GM21526 (cell line): ENCODE measurements around the gene ERC2.
"Not testable (repeated sequence)": the region's sequence is repeated elsewhere in the genome, so short reads cannot be mapped to it uniquely, and the experiment has no call there.

Source experiments
- ATAC-seq: cut with Tn5 transposase; IDR thresholded peaks from one replicate; pipeline ENCODE4 v1.9.1; 2021; ENCODE audit warnings: moderate library complexity; ENCODE audit not compliant: unreplicated experiment, low FRiP score

The ERC2 gene

GRCh38 chr3:56096999-56097398 lies 371.3 kb downstream of the ERC2 start:
- no peak for ATAC-seq

- no peak for ATAC-seq
Measured at GRCh38 chr3:56094170-56094569, 374.1 kb downstream of the ERC2 start.

GRCh38 chr3:56089739-56090138 lies 378.5 kb downstream of the ERC2 start:
- no peak for ATAC-seq

GRCh38 chr3:56087451-56088053 lies 380.7 kb downstream of the ERC2 start:
- ATAC-seq = no peak

- ATAC-seq = no peak
Measured at GRCh38 chr3:56086355-56086754, 381.9 kb downstream of the ERC2 start.

GRCh38 chr3:56081246-56081645 lies 387.0 kb downstream of the ERC2 start:
- ATAC-seq = no peak

- ATAC-seq = no peak
Measured at GRCh38 chr3:56076746-56077145, 391.5 kb downstream of the ERC2 start.

- no peak for ATAC-seq
Measured at GRCh38 chr3:56075089-56075488, 393.2 kb downstream of the ERC2 start.

GRCh38 chr3:56069766-56070165 lies 398.5 kb downstream of the ERC2 start:
- no peak for ATAC-seq

- ATAC-seq = not testable (repeated sequence)
Measured at GRCh38 chr3:56066405-56066804, 401.9 kb downstream of the ERC2 start.

- no peak for ATAC-seq
Measured at GRCh38 chr3:56064684-56065083, 403.6 kb downstream of the ERC2 start.

- no peak for ATAC-seq
Measured at GRCh38 chr3:56061279-56061626, 407.0 kb downstream of the ERC2 start.

GRCh38 chr3:56060521-56061278 lies 407.6 kb downstream of the ERC2 start:
- ATAC-seq = no peak

- no peak for ATAC-seq
Measured at GRCh38 chr3:56059731-56060130, 408.5 kb downstream of the ERC2 start.

- no peak for ATAC-seq
Measured at GRCh38 chr3:56055951-56056350, 412.3 kb downstream of the ERC2 start.

GRCh38 chr3:56055546-56055945 lies 412.7 kb downstream of the ERC2 start:
- no peak for ATAC-seq

- no peak for ATAC-seq
Measured at GRCh38 chr3:56054844-56055243, 413.4 kb downstream of the ERC2 start.

- no peak for ATAC-seq
Measured at GRCh38 chr3:56053727-56054126, 414.5 kb downstream of the ERC2 start.

GRCh38 chr3:56052188-56052587 lies 416.1 kb downstream of the ERC2 start:
- no peak for ATAC-seq

- no peak for ATAC-seq
Measured at GRCh38 chr3:56051052-56051451, 417.2 kb downstream of the ERC2 start.

GRCh38 chr3:56048946-56049345 lies 419.3 kb downstream of the ERC2 start:
- no peak for ATAC-seq

GRCh38 chr3:56048331-56048730 lies 419.9 kb downstream of the ERC2 start:
- ATAC-seq = no peak
